ENCODE results near the gene SAC3D1. TPM values are rescaled to one million over a fixed set of nuclear protein-coding genes. Genes with fewer than 3 reads are reported as not detected.

SAC3D1 gene
- total RNA-seq, 2 donors from 2014 or later, result 5.4 to 6.8 TPM

- Histone ChIP-seq H3K4me1 (no peaks in the 10 kb centered on the region), H3K9me3 (no peaks in the 10 kb centered on the region), H3K36me3 (no peaks in the 10 kb centered on the region), H3K27ac (no peak overlapping the region), H3K27me3 (no peaks in the 10 kb centered on the region), H3K4me3 (no peak overlapping the region)
- DNase-seq (ENCODE audit: low spot score), result no peak
- no peak for TF ChIP-seq CTCF (IDR thresholded peaks at IDR 0.05)
These were observed 16.5 kb downstream of the SAC3D1 start for GRCh38 chr11:65057526-65057925.

- Histone ChIP-seq H3K27me3 (no peaks in the 10 kb centered on the region), H3K36me3 (no peaks in the 10 kb centered on the region), H3K4me3 (no peak overlapping the region), H3K27ac (no peak overlapping the region), H3K4me1 (no peaks in the 10 kb centered on the region), H3K9me3 (no peaks in the 10 kb centered on the region)
- no peak for TF ChIP-seq CTCF (IDR thresholded peaks at IDR 0.05)
- no peak for DNase-seq (ENCODE audit: low spot score)
These were observed 17.0 kb downstream of the SAC3D1 start for GRCh38 chr11:65058012-65058411.

GRCh38 chr11:65058419-65059054 is 17.5 kb downstream of the SAC3D1 start, which contains the start of gene NAALADL1:
Gene NAALADL1, minus strand, starts transcription at chr11:65058553. Its CDS starts 32 bp downstream, at chr11:65058521.
- DNase-seq (ENCODE audit: low spot score), result no peak
- Histone ChIP-seq H3K27me3 (no peaks in the 10 kb centered on the region), H3K9me3 (no peaks in the 10 kb centered on the region), H3K4me3 (no peak within 1 kb of the TSS), H3K4me1 (no peaks in the 10 kb centered on the region), H3K36me3 (no peaks in the 10 kb centered on the region), H3K27ac (no peak within 1 kb of the TSS)
- no peak for TF ChIP-seq CTCF (IDR thresholded peaks at IDR 0.05)

- Histone ChIP-seq H3K27ac (no peak overlapping the region), H3K36me3 (no peaks in the 10 kb centered on the region), H3K9me3 (no peaks in the 10 kb centered on the region), H3K4me1 (no peaks in the 10 kb centered on the region), H3K27me3 (no peaks in the 10 kb centered on the region), H3K4me3 (no peak overlapping the region)
- DNase-seq (ENCODE audit: low spot score), result no peak
- TF ChIP-seq CTCF (IDR thresholded peaks at IDR 0.05), result no peak
These were observed 18.5 kb downstream of the SAC3D1 start for GRCh38 chr11:65059523-65059922.

- no peak for DNase-seq (ENCODE audit: low spot score)
- Histone ChIP-seq H3K27ac (no peak overlapping the region), H3K4me3 (no peak overlapping the region), H3K36me3 (no peaks in the 10 kb centered on the region), H3K4me1 (no peaks in the 10 kb centered on the region), H3K27me3 (no peaks in the 10 kb centered on the region), H3K9me3 (no peaks in the 10 kb centered on the region)
- no peak for TF ChIP-seq CTCF (IDR thresholded peaks at IDR 0.05)
These were observed 19.2 kb downstream of the SAC3D1 start for GRCh38 chr11:65059959-65060824.

Measured in right atrium auricular region (tissue), 2 donors.